ENCODE measurements around the gene MTARC1. TPM values are rescaled to one million over a fixed set of nuclear protein-coding genes. Genes with fewer than 3 reads are reported as not detected.

MTARC1 gene
- 10 to 100 TPM; 32.2 to 81.8 (median 36.5) TPM for total RNA-seq

DNA sequence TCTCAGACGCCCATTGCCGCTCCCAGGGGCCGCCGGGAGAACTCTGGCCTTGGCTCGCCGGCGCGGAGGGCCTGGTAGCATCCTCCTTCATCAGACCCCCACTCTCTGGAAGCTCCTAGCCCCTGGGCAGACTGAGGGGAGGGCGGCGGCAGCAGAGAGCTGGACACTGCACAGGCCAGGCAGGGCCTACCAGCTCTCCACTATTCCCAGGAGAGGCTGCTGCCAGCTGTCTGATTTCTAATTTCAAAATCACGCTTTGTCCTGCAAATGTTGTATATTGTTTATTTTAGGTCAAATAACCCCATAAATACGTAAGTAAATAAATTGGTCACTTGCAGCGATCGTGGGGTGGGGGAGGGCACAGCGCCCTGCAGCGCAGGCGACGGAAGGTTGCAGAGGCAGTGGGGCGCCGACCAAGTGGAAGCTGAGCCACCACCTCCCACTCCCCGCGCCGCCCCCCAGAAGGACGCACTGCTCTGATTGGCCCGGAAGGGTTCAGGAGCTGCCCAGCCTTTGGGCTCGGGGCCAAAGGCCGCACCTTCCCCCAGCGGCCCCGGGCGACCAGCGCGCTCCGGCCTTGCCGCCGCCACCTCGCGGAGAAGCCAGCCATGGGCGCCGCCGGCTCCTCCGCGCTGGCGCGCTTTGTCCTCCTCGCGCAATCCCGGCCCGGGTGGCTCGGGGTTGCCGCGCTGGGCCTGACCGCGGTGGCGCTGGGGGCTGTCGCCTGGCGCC lies at the start of gene MTARC1:
MTARC1 (plus strand) TSS at position 577 of the 732 bp plus-strand sequence; CDS start at position 609, 32 bp downstream.
- H3K27ac ChIP-seq, result peak within 1 kb of the TSS; percentile 74 to 84 (median 78)
- H3K36me3 ChIP-seq, result peaks cover 0 to 19% (median 0%) of the 10 kb centered on the region in 3 donors
- TF ChIP-seq POLR2A (IDR thresholded peaks at IDR 0.05) (peak in 1 of 2 donors; percentile 46), EP300 (IDR thresholded peaks at IDR 0.05) (peak in 1 of 2 donors; percentile 74)
- TF ChIP-seq, protein P1, sequence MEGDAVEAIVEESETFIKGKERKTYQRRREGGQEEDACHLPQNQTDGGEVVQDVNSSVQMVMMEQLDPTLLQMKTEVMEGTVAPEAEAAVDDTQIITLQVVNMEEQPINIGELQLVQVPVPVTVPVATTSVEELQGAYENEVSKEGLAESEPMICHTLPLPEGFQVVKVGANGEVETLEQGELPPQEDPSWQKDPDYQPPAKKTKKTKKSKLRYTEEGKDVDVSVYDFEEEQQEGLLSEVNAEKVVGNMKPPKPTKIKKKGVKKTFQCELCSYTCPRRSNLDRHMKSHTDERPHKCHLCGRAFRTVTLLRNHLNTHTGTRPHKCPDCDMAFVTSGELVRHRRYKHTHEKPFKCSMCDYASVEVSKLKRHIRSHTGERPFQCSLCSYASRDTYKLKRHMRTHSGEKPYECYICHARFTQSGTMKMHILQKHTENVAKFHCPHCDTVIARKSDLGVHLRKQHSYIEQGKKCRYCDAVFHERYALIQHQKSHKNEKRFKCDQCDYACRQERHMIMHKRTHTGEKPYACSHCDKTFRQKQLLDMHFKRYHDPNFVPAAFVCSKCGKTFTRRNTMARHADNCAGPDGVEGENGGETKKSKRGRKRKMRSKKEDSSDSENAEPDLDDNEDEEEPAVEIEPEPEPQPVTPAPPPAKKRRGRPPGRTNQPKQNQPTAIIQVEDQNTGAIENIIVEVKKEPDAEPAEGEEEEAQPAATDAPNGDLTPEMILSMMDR (IDR thresholded peaks at IDR 0.05), result peak in 4 of 5 experiments; percentile 21 to 61 (median 32)
- peak within 1 kb of the TSS; percentile 45 to 73 (median 55) for H3K4me3 ChIP-seq
- peaks cover 0 to 50% (median 20%) of the 10 kb centered on the region in 4 donors for H3K4me1 ChIP-seq
- H3K9me3 ChIP-seq, result no peaks in the 10 kb centered on the region
- no peak for DNase-seq (ENCODE audit: low spot score in 2 of 2)
- WGBS, 2 donors, result 2 to 4% methylated on average over 24 to 38 of the region's 56 CpGs
- no peaks in the 10 kb centered on the region for H3K27me3 ChIP-seq

DNA sequence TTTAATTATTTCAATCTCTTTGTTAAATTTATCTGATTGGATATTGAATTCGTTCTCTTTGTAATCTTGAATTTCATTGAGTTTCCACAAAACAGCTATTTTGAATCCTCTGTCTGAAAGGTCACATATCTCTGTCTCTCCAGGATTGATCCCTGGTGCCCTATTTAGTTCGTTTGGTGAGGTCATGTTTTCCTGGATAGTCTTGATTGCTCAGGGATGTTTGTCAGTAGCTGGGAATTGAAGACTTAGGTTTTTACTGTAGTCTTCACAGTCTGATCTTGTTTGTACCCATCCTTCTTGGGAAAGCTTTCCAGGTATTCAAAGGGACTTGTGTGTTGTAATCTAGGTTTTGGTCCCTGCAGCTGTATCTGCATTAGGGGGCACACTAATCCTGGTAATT lies 45.4 kb upstream of the MTARC1 start:
- Histone ChIP-seq H3K9me3 (no peaks in the 10 kb centered on the region), H3K27ac (no peak overlapping the region), H3K4me3 (no peak overlapping the region), H3K4me1 (no peaks in the 10 kb centered on the region), H3K36me3 (no peaks in the 10 kb centered on the region), H3K27me3 (no peaks in the 10 kb centered on the region)
- WGBS, 2 donors, result 46 to 54% methylated on average over 2 of the region's 2 CpGs
- no peak for DNase-seq (ENCODE audit: low spot score in 2 of 2)
- TF ChIP-seq EP300 (IDR thresholded peaks at IDR 0.05) (no peak), POLR2A (IDR thresholded peaks at IDR 0.05) (no peak)
- TF ChIP-seq, protein P1 (IDR thresholded peaks at IDR 0.05), result no peak

DNA sequence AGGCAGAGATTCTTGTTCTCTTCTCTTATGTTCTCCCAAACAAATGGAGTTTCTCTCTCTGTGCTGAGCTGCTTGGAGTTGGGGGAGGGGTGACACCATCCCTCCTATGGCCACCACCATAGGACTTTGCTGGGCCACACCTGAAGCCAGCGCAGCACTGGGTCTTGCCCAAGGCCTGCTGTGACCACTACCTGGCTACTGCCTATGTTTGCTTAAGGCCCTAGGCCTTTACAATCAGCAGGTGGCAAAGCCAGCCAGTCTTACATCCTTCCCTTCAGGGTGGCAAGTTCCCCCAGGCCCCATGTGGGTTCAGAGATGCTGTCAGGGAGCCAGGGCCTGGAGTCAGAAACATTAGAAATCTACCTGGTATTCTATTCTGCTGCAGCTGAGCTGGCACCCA lies 44.9 kb upstream of the MTARC1 start:
- 100% methylated on average over 1 of the region's 1 CpG for WGBS, 2 donors
- Histone ChIP-seq H3K36me3 (no peaks in the 10 kb centered on the region), H3K4me3 (no peak overlapping the region), H3K9me3 (no peaks in the 10 kb centered on the region), H3K4me1 (peaks cover 0 to 2% (median 0%) of the 10 kb centered on the region in 4 donors), H3K27me3 (no peaks in the 10 kb centered on the region), H3K27ac (no peak overlapping the region)
- TF ChIP-seq EP300 (IDR thresholded peaks at IDR 0.05), result no peak
- TF ChIP-seq, protein P1 (IDR thresholded peaks at IDR 0.05), result no peak
- no peak for TF ChIP-seq POLR2A (IDR thresholded peaks at IDR 0.05)
- no peak for DNase-seq (ENCODE audit: low spot score in 2 of 2)

DNA sequence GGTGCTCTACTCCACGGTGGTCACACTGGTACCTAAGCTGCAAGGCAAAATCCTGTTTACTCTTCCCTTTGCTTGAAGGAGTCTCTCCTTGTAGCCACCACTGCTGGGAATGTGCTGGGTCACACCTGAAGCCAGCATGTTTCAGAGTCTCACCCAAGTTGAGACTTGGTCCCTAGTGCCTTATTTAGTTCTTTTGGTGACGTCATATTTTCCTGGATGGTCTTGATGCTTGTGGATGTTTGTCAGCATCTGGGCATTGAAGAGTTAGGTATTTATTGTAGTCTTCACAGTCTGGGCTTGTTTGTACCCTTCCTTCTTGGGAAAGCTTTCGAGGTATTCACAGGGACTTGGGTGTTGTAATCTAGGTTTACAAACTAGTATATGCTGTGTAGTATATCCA lies 44.2 kb upstream of the MTARC1 start:
- Histone ChIP-seq H3K9me3 (no peaks in the 10 kb centered on the region), H3K4me3 (no peak overlapping the region), H3K36me3 (no peaks in the 10 kb centered on the region), H3K27me3 (no peaks in the 10 kb centered on the region), H3K27ac (no peak overlapping the region), H3K4me1 (peaks cover 0 to 9% (median 0%) of the 10 kb centered on the region in 4 donors)
- TF ChIP-seq, protein P1 (IDR thresholded peaks at IDR 0.05), result no peak
- TF ChIP-seq POLR2A (IDR thresholded peaks at IDR 0.05), result no peak
- 87 to 96% methylated on average over 3 of the region's 3 CpGs for WGBS, 2 donors
- DNase-seq (ENCODE audit: low spot score in 2 of 2), result no peak

DNA sequence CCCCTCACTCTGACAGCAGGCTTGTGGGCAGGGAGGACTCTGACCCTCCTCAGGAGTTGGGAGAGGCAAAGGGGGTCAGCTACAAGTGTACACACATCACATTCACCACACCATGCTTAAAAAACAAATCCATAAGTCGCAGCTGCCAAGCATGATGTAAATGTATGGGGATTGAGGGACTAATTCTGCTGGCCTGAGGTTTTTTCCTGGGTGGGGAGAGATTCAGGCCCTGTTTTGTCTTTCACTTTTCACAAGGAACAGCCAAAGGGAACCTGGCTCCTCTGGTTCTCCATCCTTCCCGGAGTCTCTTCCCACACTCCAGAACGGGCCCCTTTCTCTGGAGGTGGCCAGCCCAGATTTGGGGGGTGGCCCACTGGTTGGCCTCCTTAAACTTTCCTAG lies 39.9 kb upstream of the MTARC1 start:
- Histone ChIP-seq H3K27me3 (no peaks in the 10 kb centered on the region), H3K9me3 (no peaks in the 10 kb centered on the region), H3K4me1 (peaks cover 0 to 42% (median 12%) of the 10 kb centered on the region in 4 donors), H3K36me3 (no peaks in the 10 kb centered on the region), H3K4me3 (no peak overlapping the region), H3K27ac (peak overlapping the region in 2 of 4 donors; percentile 86 to 93)
- no peak for TF ChIP-seq POLR2A (IDR thresholded peaks at IDR 0.05)
- TF ChIP-seq, protein P1 (IDR thresholded peaks at IDR 0.05), result no peak
- TF ChIP-seq EP300 (IDR thresholded peaks at IDR 0.05), result no peak
- no peak for DNase-seq (ENCODE audit: low spot score in 2 of 2)
- WGBS, 2 donors, result 77 to 90% methylated on average over 3 of the region's 3 CpGs
